Kidney capillary endothelial cell (primary cell): ENCODE results near the gene NTN1.

Experiments used
- DNase-seq: peaks from one replicate; pipeline ENCODE4 v3.0.0-alpha.2; 2018; ENCODE audit warnings: low spot score

NTN1 gene

GRCh38 chr17:9279893-9280292, 258.6 kb downstream of the NTN1 start:
- no peak for DNase-seq

GRCh38 chr17:9283909-9284308, 262.6 kb downstream of the NTN1 start:
- DNase-seq, result no peak

- DNase-seq, result no peak
Observed at GRCh38 chr17:9284884-9285283, 263.6 kb downstream of the NTN1 start.

- no peak for DNase-seq
Observed at GRCh38 chr17:9285602-9286427, 264.5 kb downstream of the NTN1 start.

- DNase-seq, result no peak
Observed at GRCh38 chr17:9286434-9286833, 265.1 kb downstream of the NTN1 start.

GRCh38 chr17:9287306-9287705, 266.0 kb downstream of the NTN1 start:
- DNase-seq, result no peak

GRCh38 chr17:9290226-9290613, 268.9 kb downstream of the NTN1 start:
- no peak for DNase-seq

- DNase-seq, result no peak
Observed at GRCh38 chr17:9291912-9292560, 270.7 kb downstream of the NTN1 start.

GRCh38 chr17:9292561-9292941, 271.2 kb downstream of the NTN1 start:
- DNase-seq, result no peak
